K562 (cell line): Measurements from ENCODE around the gene ALDH5A1. TPM values are rescaled to one million over a fixed set of nuclear protein-coding genes. Genes with fewer than 3 reads are reported as not detected.

Experiments used
- CBX5 ChIP-seq: IDR thresholded peaks from 2 replicates; pipeline ENCODE4 v1.6.1; 2014; ENCODE audit warnings: low read depth, borderline replicate concordance
- CLOCK ChIP-seq: fragments of 250-450 bp; sonication (Bioruptor Pico); IDR thresholded peaks from 2 replicates; pipeline ENCODE4 v1.4.0; 2020; ENCODE audit warnings: mild to moderate bottlenecking, moderate library complexity, borderline replicate concordance
- CTCF ChIP-seq, 3 experiments: IDR thresholded peaks in 2 of 3; conservative IDR thresholded peaks in 1 of 3; 2 replicates each; pipeline ENCODE4 v1.5.1; 2011 to 2012; ENCODE audit warnings: low read length in 3 of 3, mild to moderate bottlenecking in 3 of 3, control low read depth in 2 of 3, improper control_type of control experiment in 1 of 3, inconsistent platforms in 1 of 3, low read depth in 1 of 3, mixed read lengths in 1 of 3, moderate library complexity in 1 of 3; ENCODE audit not compliant: insufficient read depth in 2 of 3
- GABPA ChIP-seq: fragments of 200-800 bp; sonication (Bioruptor generic); conservative IDR thresholded peaks from 2 replicates; pipeline ENCODE4 v1.6.1; 2016; ENCODE audit warnings: low read depth, missing genetic modification characterization, missing compliant biosample characterization
- L3MBTL2 ChIP-seq: fragments of 450-650 bp; IDR thresholded peaks from 2 replicates; pipeline ENCODE4 v1.6.1; 2016; ENCODE audit warnings: mild to moderate bottlenecking, moderate library complexity
- MCM2 ChIP-seq: fragments of 450-650 bp; IDR thresholded peaks from 2 replicates; pipeline ENCODE4 v1.6.1; 2017; ENCODE audit warnings: low read depth, mild to moderate bottlenecking
- MEIS2 ChIP-seq: fragments of 450-650 bp; IDR thresholded peaks from 2 replicates; pipeline ENCODE4 v1.6.1; 2014; ENCODE audit warnings: mild to moderate bottlenecking; ENCODE audit not compliant: partially characterized antibody
- MTA1 ChIP-seq: fragments of 450-650 bp; IDR thresholded peaks from 2 replicates; pipeline ENCODE4 v1.6.1; 2017; ENCODE audit warnings: borderline replicate concordance
- NBN ChIP-seq: fragments of 450-650 bp; IDR thresholded peaks from 2 replicates; pipeline ENCODE4 v1.6.1; 2016; ENCODE audit warnings: low read depth, mild to moderate bottlenecking
- NCOR1 ChIP-seq: fragments of 450-650 bp; IDR thresholded peaks from 2 replicates; pipeline ENCODE4 v1.6.1; 2016; ENCODE audit warnings: mild to moderate bottlenecking, moderate library complexity
- PBX2 ChIP-seq, 2 experiments: IDR thresholded peaks in 1 of 2; conservative IDR thresholded peaks in 1 of 2; 2 replicates each; pipeline ENCODE4 v1.6.1; 2016; ENCODE audit warnings: low read depth in 2 of 2, mild to moderate bottlenecking in 1 of 2, missing compliant biosample characterization in 1 of 2, missing genetic modification characterization in 1 of 2, moderate library complexity in 1 of 2
- PKNOX1 ChIP-seq: fragments of 450-650 bp; IDR thresholded peaks from 2 replicates; pipeline ENCODE4 v1.6.1; 2016
- RFX1 ChIP-seq: fragments of 450-650 bp; IDR thresholded peaks from 2 replicates; pipeline ENCODE4 v1.6.1; 2016; ENCODE audit warnings: mild to moderate bottlenecking, moderate library complexity
- TSHZ1 ChIP-seq: fragments of 250-450 bp; sonication (Bioruptor Pico); IDR thresholded peaks from 2 replicates; pipeline ENCODE4 v1.4.0; 2020; ENCODE audit warnings: mild to moderate bottlenecking, moderate library complexity
- ZFP1 ChIP-seq: fragments of 450-650 bp; formaldehyde crosslinking; IDR thresholded peaks from 2 replicates; pipeline ENCODE4 v1.4.0; 2020; ENCODE audit warnings: mild to moderate bottlenecking, mixed read lengths
- polyA plus RNA-seq, 8 experiments: library from polyadenylated mRNA; depleted of rRNA in 4 of 8; stranded (reverse) in 5 of 8; unstranded in 3 of 8; fragments of >200 nt; fragmentation: Nextera tagmentation in 2 of 8; fragmentation: Illumina TruSeq in 1 of 8; extraction: Ambion mirVana in 2 of 8; extraction: Trizol in 1 of 8; gene quantifications; 2 replicates each; pipeline versions ENCODE4 v1.2.1 to v1.2.3, GENCODE V29; 2011 to 2014; ENCODE audit warnings: inconsistent platforms in 1 of 8, missing spikeins in 1 of 8
- total RNA-seq, 7 experiments: library from RNA; depleted of rRNA in 6 of 7; stranded (reverse); fragments of >200 nt in 6 of 7; fragmentation: Illumina TruSeq in 2 of 7; extraction: Trizol in 2 of 7; gene quantifications; 2 replicates each; pipeline versions ENCODE4 v1.2.1 to v1.2.3, GENCODE V29; 2011 to 2021; ENCODE audit warnings: low replicate concordance in 1 of 7

Gene ALDH5A1
- total and polyA plus RNA-seq, 9 of the 15 experiments (the other 6 are each of a cell fraction or from before 2014, with no cell fraction given), result 2.2 to 19.7 (median 9.5) TPM

GRCh38 chr6:24451581-24452388, 43.0 kb upstream of the ALDH5A1 start (continued):
- TF ChIP-seq MCM2 (no peak), MTA1 (no peak), PKNOX1 (no peak), NCOR1 (peak; percentile 10; the same call in 1 of the 2 replicates), CLOCK (CRISPR knock-in tag) (no peak), L3MBTL2 (no peak), GABPA (peak; percentile 46; the same call in 1 of the 2 replicates), NBN (no peak), MEIS2 (peak; percentile 34), RFX1 (peak; percentile 68), CTCF (IDR thresholded peaks at IDR 0.05 in 2 of 3, conservative IDR thresholded peaks at IDR 0.05 in 1 of 3; ENCODE audit: insufficient read depth in 2 of 3, low read depth in 1 of 3, low read length in 3 of 3) (no peak), TSHZ1 (CRISPR knock-in tag) (no peak), CBX5 (no peak), PBX2 (CRISPR knock-in tag; IDR thresholded peaks at IDR 0.05; ENCODE audit: low read depth) (no peak), PBX2 (tag; conservative IDR thresholded peaks at IDR 0.05; ENCODE audit: low read depth) (0 out of 2 replicates have a peak, but pooled peaks have one; percentile 13), ZFP1 (no peak)
